Fibroblast of villous mesenchyme (primary cell): ENCODE results near the gene EML1. TPM values are rescaled to one million over a fixed set of nuclear protein-coding genes. Genes with fewer than 3 reads are reported as not detected.

Experiments
- DNase-seq: peaks from one replicate; pipeline ENCODE4 v3.0.0-alpha.2; 2010; ENCODE audit warnings: low read depth
- H3K4me3 ChIP-seq: 2 replicates; pipeline ENCODE4 v1.5.1; 2011; ENCODE audit warnings: low read depth, mild to moderate bottlenecking, low read length
- CTCF ChIP-seq: IDR thresholded peaks from 2 replicates; pipeline ENCODE4 v1.5.1; 2012; ENCODE audit warnings: low read depth, mild to moderate bottlenecking, low read length; ENCODE audit not compliant: insufficient read depth
- total RNA-seq: library from RNA; depleted of rRNA; stranded (reverse); fragments of >200 nt; gene quantifications from 2 replicates; pipeline ENCODE4 v1.2.3, GENCODE V29; 2012

Gene EML1
- total RNA-seq, 1 donor: 34.5 TPM

- H3K4me3 ChIP-seq: no peak overlapping the region
- DNase-seq: no peak
- no peak for TF ChIP-seq CTCF
These were observed 80.4 kb downstream of the EML1 start for GRCh38 chr14:99873653-99874052.

- H3K4me3 ChIP-seq: no peak overlapping the region
- no peak for DNase-seq
- TF ChIP-seq CTCF: no peak
These were observed 81.1 kb downstream of the EML1 start for GRCh38 chr14:99874306-99874705.

- TF ChIP-seq CTCF: no peak
- no peak overlapping the region for H3K4me3 ChIP-seq
- no peak for DNase-seq
These were observed 82.2 kb downstream of the EML1 start for GRCh38 chr14:99875421-99875820.

GRCh38 chr14:99875836-99876235 is 82.6 kb downstream of the EML1 start:
- DNase-seq: no peak
- TF ChIP-seq CTCF: no peak
- H3K4me3 ChIP-seq: no peak overlapping the region

- no peak for DNase-seq
- TF ChIP-seq CTCF: no peak
These were observed 83.2 kb downstream of the EML1 start for GRCh38 chr14:99876406-99876805.

GRCh38 chr14:99878563-99878962 is 85.3 kb downstream of the EML1 start:
- TF ChIP-seq CTCF: no peak
- DNase-seq: no peak
- no peak overlapping the region for H3K4me3 ChIP-seq

More at GRCh38 chr14:99876406-99876805, 83.2 kb downstream of the EML1 start:
- H3K4me3 ChIP-seq: no peak overlapping the region
